Naive thymus-derived CD4-positive, alpha-beta T cell (primary cell): ENCODE measurements around the gene MARS1. TPM values are rescaled to one million over a fixed set of nuclear protein-coding genes. Genes with fewer than 3 reads are reported as not detected.

Experiments
- ATAC-seq: fragments of 150-1000 bp; cut with Tn5 transposase; 2 replicates; pipeline ENCODE4 v1.10.0; 2021; ENCODE audit warnings: mild to moderate bottlenecking, moderate library complexity
- CTCF ChIA-PET: fragments of 350-600 bp; sonication (Branson Sonifier 250); formaldehyde crosslinking; loops from one replicate; lab custom pipeline; 2021; ENCODE audit warnings: antibody characterized with exemption; lab: Charles Lee
- POLR2A ChIA-PET: fragments of 350-600 bp; sonication (Branson Sonifier 250); formaldehyde crosslinking; loops from one replicate; lab custom pipeline; 2021; ENCODE audit warnings: antibody characterized with exemption, inconsistent platforms; lab: Charles Lee
- DNase-seq, 9 donors: peaks; one replicate each; pipeline versions ENCODE4 v3.0.0 to v3.0.0-alpha.2; 2020 to 2022; ENCODE audit warnings: mixed read lengths in 1 of 9
- H3K27ac ChIP-seq: one replicate; pipeline ENCODE4 v1.7.0; 2013; ENCODE audit warnings: mild to moderate bottlenecking, low read depth, low read length, moderate library complexity
- H3K27me3 ChIP-seq, 2 donors: one replicate each; pipeline ENCODE4 v1.7.0; 2013; ENCODE audit warnings: low read length in 2 of 2, mild to moderate bottlenecking in 2 of 2, moderate library complexity in 2 of 2; ENCODE audit not compliant: control insufficient read depth in 2 of 2, insufficient read depth in 2 of 2
- H3K36me3 ChIP-seq, 3 experiments: 1 replicate in 2 of 3; 2 replicates in 1 of 3; pipeline ENCODE4 v1.7.0; 2013; ENCODE audit warnings: low read length in 3 of 3, mild to moderate bottlenecking in 3 of 3, moderate library complexity in 1 of 3; ENCODE audit not compliant: insufficient read depth in 3 of 3, control insufficient read depth in 2 of 3
- H3K4me1 ChIP-seq, 2 donors: one replicate each; pipeline ENCODE4 v1.7.0; 2013; ENCODE audit warnings: low read length in 2 of 2, mild to moderate bottlenecking in 2 of 2, moderate library complexity in 1 of 2; ENCODE audit not compliant: control insufficient read depth in 2 of 2, insufficient read depth in 2 of 2
- H3K4me3 ChIP-seq: 2 replicates; pipeline ENCODE4 v1.7.0; 2013; ENCODE audit warnings: mild to moderate bottlenecking, low read length
- H3K9me3 ChIP-seq, 3 experiments: 1 replicate in 2 of 3; 2 replicates in 1 of 3; pipeline ENCODE4 v1.7.0; 2013; ENCODE audit warnings: low read length in 3 of 3; ENCODE audit not compliant: control insufficient read depth in 2 of 3
- H3K27ac Mint-ChIP-seq, 9 donors: one replicate each; pipeline ENCODE4 v1.8.0; 2020 to 2022; ENCODE audit warnings: mixed read lengths in 9 of 9, mild to moderate bottlenecking in 8 of 9, moderate library complexity in 5 of 9, inconsistent platforms in 2 of 9
- H3K27me3 Mint-ChIP-seq, 5 donors: one replicate each; pipeline ENCODE4 v1.8.0; 2021 to 2022; ENCODE audit warnings: mixed read lengths in 5 of 5, mild to moderate bottlenecking in 1 of 5
- H3K36me3 Mint-ChIP-seq, 5 donors: one replicate each; pipeline ENCODE4 v1.8.0; 2020 to 2022; ENCODE audit warnings: mixed read lengths in 5 of 5, mild to moderate bottlenecking in 3 of 5, inconsistent platforms in 1 of 5
- H3K4me1 Mint-ChIP-seq, 7 donors: one replicate each; pipeline ENCODE4 v1.8.0; 2020 to 2022; ENCODE audit warnings: mixed read lengths in 7 of 7, mild to moderate bottlenecking in 3 of 7, inconsistent platforms in 1 of 7
- H3K4me3 Mint-ChIP-seq, 10 donors: one replicate each; pipeline ENCODE4 v1.8.0; 2020 to 2022; ENCODE audit warnings: mild to moderate bottlenecking in 10 of 10, mixed read lengths in 10 of 10, moderate library complexity in 6 of 10, inconsistent platforms in 2 of 10
- H3K9me3 Mint-ChIP-seq, 11 donors: one replicate each; pipeline ENCODE4 v1.8.0; 2020 to 2022; ENCODE audit warnings: mixed read lengths in 11 of 11, mild to moderate bottlenecking in 4 of 11, inconsistent platforms in 1 of 11, moderate library complexity in 1 of 11
- intact Hi-C, 2 donors: fragments of 100-400 bp; cut with micrococcal nuclease; formaldehyde crosslinking; loops; one replicate each; pipeline ENCODE4 v1.15.1; 2023
- polyA plus RNA-seq, 2 donors: library from polyadenylated mRNA; unstranded; fragments of 300-500 nt; fragmentation: Illumina TruSeq; gene quantifications; one replicate each; pipeline ENCODE4 v1.2.3, GENCODE V29; 2021
- total RNA-seq, 6 experiments: library from RNA in 5 of 6; stranded (reverse) in 5 of 6; gene quantifications; 1 replicate in 5 of 6; 2 replicates in 1 of 6; pipeline ENCODE4 v1.2.3 and lab custom pipeline; 2021 to 2026

Gene MARS1
- total and polyA plus RNA-seq, 7 experiments from 2014 or later: 86.0 to 229 (median 184) TPM

- Mint-ChIP-seq H3K9me3 (no peaks in the 10 kb centered on the region), H3K27ac (peak overlapping the region in 8 of 9 donors; percentile 30 to 100 (median 100)), H3K27me3 (no peaks in the 10 kb centered on the region), H3K4me1 (peaks cover 57 to 82% (median 68%) of the 10 kb centered on the region in 7 donors), H3K4me3 (peak overlapping the region; percentile 84 to 100 (median 98)), H3K36me3 (peaks cover 6 to 40% (median 28%) of the 10 kb centered on the region in 5 donors)
- intact Hi-C loops: loop anchor here (2.0 to 5.0 kb wide), 5 partner anchors 15 to 388 kb away; partner anchors contain the start of genes NAB2 (in 2 of the 2), OS9 (in 2 of the 2) and CDK4 (in 1 of the 2)
- POLR2A ChIA-PET: interaction anchor here (0.6 to 5.9 kb wide), 9 partner anchors 9 to 45 kb away, joined by 3 to 81 read pairs (median 7); partner anchors contain the start of genes DDIT3 and GLI1
- Histone ChIP-seq H3K36me3 (peaks cover 23 to 51% (median 41%) of the 10 kb centered on the region in 3 experiments), H3K4me3 (peak overlapping the region; percentile 95), H3K27ac (peak overlapping the region; percentile 94), H3K4me1 (peaks cover 51 to 68% of the 10 kb centered on the region in 2 donors), H3K9me3 (no peaks in the 10 kb centered on the region), H3K27me3 (no peaks in the 10 kb centered on the region)
- ATAC-seq (no peak), DNase-seq (no peak)
- CTCF ChIA-PET: interaction anchor here (1.4 to 9.6 kb wide), 6 partner anchors 10 to 49 kb away, joined by 4 to 101 read pairs (median 9); partner anchors contain the start of gene GLI1
These were observed 12.4 kb upstream of the MARS1 start for GRCh38 chr12:57475271-57476161.

- peak overlapping the region; percentile 84 to 100 (median 98) for H3K4me3 Mint-ChIP-seq
- peaks cover 6 to 36% (median 28%) of the 10 kb centered on the region in 5 donors for H3K36me3 Mint-ChIP-seq
- POLR2A ChIA-PET: interaction anchor here (0.6 to 5.9 kb wide), 11 partner anchors 10 to 115 kb away, joined by 3 to 81 read pairs (median 6); partner anchors contain the start of genes DDIT3, GLI1, MARS1 and MBD6
- peaks cover 59 to 70% of the 10 kb centered on the region in 2 donors for H3K4me1 ChIP-seq
- peaks cover 23 to 43% (median 34%) of the 10 kb centered on the region in 3 experiments for H3K36me3 ChIP-seq
- peaks cover 66 to 85% (median 76%) of the 10 kb centered on the region in 7 donors for H3K4me1 Mint-ChIP-seq
- H3K27ac Mint-ChIP-seq: peak overlapping the region; percentile 97 to 100 (median 100)
- DNase-seq (peak; percentile 58 to 85 (median 70)), ATAC-seq (peak; percentile 53)
- H3K4me3 ChIP-seq: peak overlapping the region; percentile 95
- CTCF ChIA-PET: interaction anchor here (0.5 to 9.6 kb wide), 12 partner anchors 9 to 233 kb away, joined by 3 to 101 read pairs (median 4); partner anchors contain the start of genes GLI1 and INHBE
- intact Hi-C loops: loop anchor here (2.0 to 5.0 kb wide), 5 partner anchors 14 to 389 kb away; partner anchors contain the start of genes NAB2 (in 2 of the 2), OS9 (in 2 of the 2) and CDK4 (in 1 of the 2)
- H3K27ac ChIP-seq: peak overlapping the region; percentile 94
- peaks cover 0 to 2% (median 0%) of the 10 kb centered on the region in 11 donors for H3K9me3 Mint-ChIP-seq
- H3K9me3 ChIP-seq: no peaks in the 10 kb centered on the region
- no peaks in the 10 kb centered on the region for H3K27me3 Mint-ChIP-seq
- no peaks in the 10 kb centered on the region for H3K27me3 ChIP-seq
These were observed 11.5 kb upstream of the MARS1 start for GRCh38 chr12:57476162-57476992.

GRCh38 chr12:57476993-57477709 lies 10.7 kb upstream of the MARS1 start:
- Histone ChIP-seq H3K27ac (peak overlapping the region; percentile 94), H3K27me3 (no peaks in the 10 kb centered on the region), H3K9me3 (no peaks in the 10 kb centered on the region), H3K4me3 (peak overlapping the region; percentile 95), H3K4me1 (peaks cover 62 to 70% of the 10 kb centered on the region in 2 donors), H3K36me3 (peaks cover 21 to 35% (median 28%) of the 10 kb centered on the region in 3 experiments)
- CTCF ChIA-PET: interaction anchor here (0.5 to 9.6 kb wide), 13 partner anchors 9 to 233 kb away, joined by 3 to 101 read pairs (median 4); partner anchors contain the start of genes GLI1 and INHBE
- H3K27ac Mint-ChIP-seq: peak overlapping the region; percentile 97 to 100 (median 100)
- POLR2A ChIA-PET: interaction anchor here (0.5 to 5.9 kb wide), 15 partner anchors 11 to 1547 kb away, joined by 3 to 81 read pairs (median 5); partner anchors contain the start of genes DCTN2, DDIT3, GLI1 and MARS1
- H3K4me1 Mint-ChIP-seq: peaks cover 67 to 85% (median 77%) of the 10 kb centered on the region in 7 donors
- intact Hi-C loops: loop anchor here (1.0 to 5.0 kb wide), 8 partner anchors 14 to 390 kb away; partner anchors contain the start of genes NAB2 (in 2 of the 2), OS9 (in 2 of the 2), CDK4 (in 1 of the 2) and DCTN2 (in 1 of the 2)
- ATAC-seq (no peak), DNase-seq (peak in 7 of 9 donors; percentile 42 to 62 (median 54))
- peaks cover 6 to 36% (median 28%) of the 10 kb centered on the region in 5 donors for H3K36me3 Mint-ChIP-seq
- H3K9me3 Mint-ChIP-seq: peaks cover 0 to 2% (median 0%) of the 10 kb centered on the region in 11 donors
- no peaks in the 10 kb centered on the region for H3K27me3 Mint-ChIP-seq
- H3K4me3 Mint-ChIP-seq: peak overlapping the region; percentile 84 to 100 (median 98)

GRCh38 chr12:57477710-57478681 lies 9.9 kb upstream of the MARS1 start:
- H3K4me1 ChIP-seq: peaks cover 56 to 66% of the 10 kb centered on the region in 2 donors
- peak overlapping the region; percentile 84 to 100 (median 98) for H3K4me3 Mint-ChIP-seq
- intact Hi-C loops: loop anchor here (1.0 to 5.0 kb wide), 11 partner anchors 9 to 391 kb away; partner anchors contain the start of genes NAB2 (in 2 of the 2), OS9 (in 2 of the 2), CDK4 (in 1 of the 2) and DCTN2 (in 1 of the 2)
- H3K27me3 Mint-ChIP-seq: no peaks in the 10 kb centered on the region
- no peaks in the 10 kb centered on the region for H3K27me3 ChIP-seq
- peak overlapping the region; percentile 97 to 100 (median 100) for H3K27ac Mint-ChIP-seq
- DNase-seq: peak in 8 of 9 donors; percentile 49 to 76 (median 69)
- peaks cover 6 to 32% (median 20%) of the 10 kb centered on the region in 5 donors for H3K36me3 Mint-ChIP-seq
- H3K9me3 ChIP-seq: no peaks in the 10 kb centered on the region
- POLR2A ChIA-PET: interaction anchor here (0.5 to 5.9 kb wide), 17 partner anchors 9 to 1548 kb away, joined by 3 to 81 read pairs (median 4); partner anchors contain the start of genes DCTN2, DDIT3, GLI1 and MARS1
- CTCF ChIA-PET: interaction anchor here (0.9 to 9.6 kb wide), 11 partner anchors 8 to 234 kb away, joined by 3 to 101 read pairs (median 4); partner anchors contain the start of genes GLI1 and INHBE
- peak; percentile 62 for ATAC-seq
- H3K4me1 Mint-ChIP-seq: peaks cover 61 to 78% (median 71%) of the 10 kb centered on the region in 7 donors
- peak overlapping the region; percentile 94 for H3K27ac ChIP-seq
- peaks cover 14 to 26% (median 20%) of the 10 kb centered on the region in 3 experiments for H3K36me3 ChIP-seq
- peak overlapping the region; percentile 95 for H3K4me3 ChIP-seq
- H3K9me3 Mint-ChIP-seq: peaks cover 0 to 2% (median 0%) of the 10 kb centered on the region in 11 donors
